Peyer's patch (tissue), 4 donors: ENCODE results near the gene RAPGEF2.

Experiments
- CTCF ChIP-seq, 6 experiments: fragments of 450-650 bp in 4 of 6; fragments of 200-600 bp in 2 of 6; sonication (generic) in 1 of 6; IDR thresholded peaks; one replicate each; pipeline ENCODE4 v1.5.1; 2017 to 2019; ENCODE audit warnings: antibody characterized with exemption in 6 of 6, mild to moderate bottlenecking in 3 of 6, moderate library complexity in 1 of 6
- POLR2A ChIP-seq, 2 donors: fragments of 450-650 bp; IDR thresholded peaks; one replicate each; pipeline ENCODE4 v1.5.1; 2017; ENCODE audit warnings: antibody characterized with exemption in 2 of 2, mild to moderate bottlenecking in 2 of 2, moderate library complexity in 2 of 2

- TF ChIP-seq CTCF (IDR thresholded peaks at IDR 0.05) = no peak
- TF ChIP-seq POLR2A (IDR thresholded peaks at IDR 0.05) = no peak
These were observed 4.3 kb upstream of the RAPGEF2 start for GRCh38 chr4:159098482-159099127.
